ENCODE measurements around the gene PHACTR1.
A peak's percentile ranks its signal among the peaks of the same experiment; 100 is the strongest.

Gene PHACTR1

DNA sequence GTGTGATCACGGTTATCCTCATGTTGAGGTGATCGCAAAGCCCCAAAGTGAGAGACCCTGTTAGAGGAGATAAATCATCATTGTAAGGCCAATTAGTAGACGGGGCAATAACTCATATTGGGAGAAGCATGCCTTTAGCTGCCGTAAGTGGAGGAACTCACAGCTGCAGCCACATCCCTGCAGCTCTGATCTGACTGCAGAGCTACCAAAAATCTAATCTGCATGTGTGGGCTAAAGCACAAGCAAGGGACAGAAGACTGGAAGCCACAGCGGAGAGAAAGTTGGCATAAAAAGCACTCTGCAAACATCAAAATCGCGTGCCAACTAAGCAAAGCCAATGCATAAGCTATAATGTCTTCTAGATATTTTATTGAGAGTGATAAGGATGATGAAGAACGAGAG, 532.0 kb downstream of the PHACTR1 start:
- no peak for DNase-seq

DNA sequence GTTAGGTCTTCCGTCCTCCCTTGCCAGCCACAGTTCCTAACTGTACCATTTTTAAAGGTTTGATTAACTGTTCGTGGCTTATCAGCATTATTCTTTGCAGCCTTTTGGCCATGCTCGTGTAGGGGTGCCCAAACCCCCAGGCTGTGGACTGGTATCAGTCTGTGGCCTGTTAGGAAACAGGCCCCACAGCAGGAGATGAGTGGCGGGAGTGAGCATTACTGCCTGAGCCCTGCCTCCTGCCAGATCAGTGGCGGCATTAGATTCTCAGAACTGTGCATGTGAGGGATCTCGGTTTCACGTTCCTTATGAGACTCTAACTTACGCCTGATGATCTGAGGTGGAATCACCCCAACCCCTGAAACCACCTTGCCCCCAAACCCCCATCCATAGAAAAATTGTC, 532.4 kb downstream of the PHACTR1 start:
- DNase-seq: no peak

DNA sequence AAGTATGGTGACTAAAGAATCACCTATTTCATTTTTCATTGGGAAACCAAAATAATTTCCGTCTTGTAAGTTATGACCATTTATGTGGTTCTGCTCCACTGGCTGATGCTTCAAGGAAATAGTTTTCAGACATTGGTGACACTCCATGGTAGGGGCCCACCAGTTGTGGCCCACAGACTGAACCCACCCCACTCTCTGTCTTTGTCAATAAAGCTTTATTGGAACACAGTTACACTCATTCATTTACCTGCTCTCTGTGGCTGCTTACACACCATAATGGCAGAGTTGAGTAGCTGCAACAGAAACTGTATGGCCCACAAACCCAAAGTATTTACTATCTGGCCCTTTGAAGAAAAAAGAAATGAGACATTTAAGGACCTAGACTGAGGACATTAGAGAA, 533.2 kb downstream of the PHACTR1 start:
- DNase-seq: no peak

DNA sequence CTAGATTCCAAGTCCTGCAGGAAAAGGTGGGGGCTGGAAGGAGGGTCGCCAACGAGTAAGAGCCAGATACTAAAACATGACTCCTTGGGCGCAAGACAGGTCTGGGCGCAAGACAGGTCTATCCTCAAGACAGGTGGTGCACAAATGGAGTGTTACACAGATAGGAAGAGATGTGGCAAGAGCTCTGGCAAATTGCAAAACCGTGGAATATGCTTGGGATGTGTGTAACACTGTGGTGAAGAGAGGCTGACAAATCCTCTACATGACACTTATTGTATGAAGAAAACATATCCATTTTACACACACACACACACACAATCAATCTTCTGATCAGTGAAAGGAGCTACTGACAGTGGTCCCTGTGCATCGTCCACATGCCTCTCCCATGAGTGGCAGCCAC, 534.1 kb downstream of the PHACTR1 start:
- DNase-seq: no peak

DNA sequence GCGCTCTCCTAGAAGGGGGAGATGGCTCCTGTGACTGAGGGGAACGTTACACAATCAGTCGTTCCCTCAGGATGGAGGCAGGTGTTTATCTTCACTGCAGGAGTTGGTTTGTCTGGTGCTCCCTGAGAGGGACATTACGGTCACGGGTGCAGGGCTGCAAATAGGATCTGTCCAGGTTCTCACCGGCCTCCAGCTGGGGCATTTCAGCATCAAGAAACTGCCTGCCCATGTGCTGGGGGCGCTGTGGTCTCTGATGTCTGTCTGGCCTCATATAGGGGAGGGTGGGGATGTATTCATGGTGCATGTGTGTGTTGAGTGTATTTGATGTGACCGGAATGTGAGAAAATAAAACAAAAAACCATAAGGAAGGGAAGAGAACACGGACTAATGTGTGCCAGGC, 534.7 kb downstream of the PHACTR1 start:
- no peak for DNase-seq

DNA sequence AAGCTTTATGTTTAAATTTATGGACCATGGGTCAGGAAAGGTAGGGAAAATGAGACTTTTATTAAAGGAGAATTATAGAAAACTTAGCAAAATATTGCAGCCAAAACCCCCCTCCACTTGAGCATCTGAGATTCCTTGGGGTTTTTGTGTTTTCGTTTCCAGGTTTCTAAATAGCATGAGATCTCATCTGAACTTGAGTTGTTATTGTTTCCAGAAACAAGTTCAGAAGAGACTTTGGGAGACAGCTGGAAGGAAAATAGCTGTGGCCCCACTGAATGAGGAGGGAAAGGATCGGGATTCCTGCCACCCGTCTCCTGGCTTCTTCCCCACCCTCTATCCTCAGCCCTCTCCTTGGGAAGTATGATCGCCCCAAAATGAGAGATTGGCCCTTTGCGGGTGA, 536.2 kb downstream of the PHACTR1 start:
- no peak for DNase-seq

DNA sequence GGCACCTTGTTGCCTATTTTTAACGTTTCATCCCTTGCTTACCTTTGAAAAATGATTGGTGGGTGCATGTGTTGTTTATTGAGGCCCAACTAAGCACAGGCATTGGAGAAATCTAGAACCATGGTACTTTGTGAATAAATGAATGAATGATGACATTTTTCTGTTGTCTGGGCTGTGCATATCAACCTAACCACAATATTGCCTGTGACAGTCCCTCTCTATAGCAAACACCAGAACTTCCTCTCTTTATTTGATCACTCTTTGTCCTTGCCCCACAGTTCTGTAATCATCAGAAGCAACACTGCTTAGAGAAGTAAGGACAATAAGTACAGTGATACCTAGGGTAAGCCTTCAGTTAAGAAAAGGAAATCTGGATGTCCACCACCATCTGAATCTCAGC, 536.7 kb downstream of the PHACTR1 start:
- DNase-seq: no peak

DNA sequence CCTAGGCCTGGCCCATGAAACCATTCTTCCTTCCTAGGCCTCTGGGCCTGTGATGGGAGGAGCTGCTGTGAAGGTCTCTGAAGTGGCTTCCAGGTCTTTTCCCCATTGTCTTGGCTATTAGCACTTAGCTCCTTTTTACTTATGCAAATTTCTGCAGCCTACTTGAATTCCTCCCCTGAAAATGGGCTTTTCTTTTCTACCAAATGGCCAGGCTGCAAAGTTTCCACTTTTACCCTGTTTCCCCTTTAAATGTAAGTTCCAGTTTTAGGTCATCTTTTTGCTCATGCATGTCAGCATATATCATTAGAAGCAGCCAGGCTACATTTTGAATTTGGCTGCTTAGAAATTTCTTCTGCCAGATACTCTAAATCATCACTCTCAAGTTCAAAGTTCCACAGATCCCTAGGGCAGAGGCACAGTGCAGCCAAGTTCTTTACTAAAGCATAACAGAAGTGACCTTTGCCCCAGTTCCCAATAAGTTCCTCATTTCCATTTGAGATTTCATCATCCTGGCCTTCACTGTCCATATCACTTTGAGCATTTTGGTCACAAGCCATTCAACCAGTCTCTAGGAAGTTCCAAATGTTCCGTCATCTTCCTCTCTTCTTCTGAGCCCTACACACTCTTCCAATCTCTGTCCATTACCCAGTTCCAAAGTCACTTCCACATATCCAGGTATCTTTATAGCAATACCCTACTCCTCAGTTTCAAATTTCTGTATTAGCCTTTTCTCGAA, 539.9 kb downstream of the PHACTR1 start:
- no peak for DNase-seq

DNA sequence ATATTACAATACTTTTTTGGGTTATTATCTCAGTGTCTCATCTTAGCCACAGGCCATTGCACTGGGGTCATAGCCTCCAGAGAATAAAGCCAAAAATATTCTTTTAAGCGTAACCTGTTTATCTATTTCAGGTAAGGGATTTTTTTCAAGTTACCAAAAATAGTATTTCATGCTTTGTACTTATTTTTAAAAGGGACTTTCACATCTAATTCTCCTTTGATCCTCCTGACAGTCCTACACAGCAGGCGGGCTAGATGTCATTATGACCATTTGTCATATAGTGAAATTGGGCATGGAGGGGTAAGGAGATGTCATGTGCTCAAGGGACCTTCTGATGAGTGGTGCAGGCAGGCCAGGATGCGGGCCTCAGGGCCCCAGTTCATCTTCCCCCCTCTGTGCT, 542.8 kb downstream of the PHACTR1 start:
- no peak for DNase-seq

DNA sequence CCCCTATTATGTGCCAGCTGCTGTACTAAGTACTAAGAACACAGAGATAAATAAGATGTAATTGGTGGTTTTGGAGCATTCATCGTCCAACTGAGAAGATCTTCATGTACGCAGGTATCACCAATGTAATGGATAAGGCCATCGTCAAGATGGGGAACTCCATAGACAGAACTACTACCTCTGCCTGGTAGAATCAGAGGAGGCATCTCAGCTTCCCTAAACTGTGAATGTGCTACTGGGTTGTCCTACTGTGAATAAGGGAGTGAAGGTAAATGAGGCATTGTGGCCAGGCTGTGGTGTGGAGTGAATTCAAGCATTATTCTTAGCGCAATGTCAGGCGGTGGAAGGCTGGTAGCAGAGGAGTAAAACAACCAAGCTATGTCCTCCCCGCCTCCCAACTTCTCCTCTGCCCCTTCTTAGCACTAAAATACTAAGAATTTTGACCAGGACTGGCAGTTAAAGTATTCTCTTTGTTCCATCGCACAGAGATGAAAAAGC, 543.6 kb downstream of the PHACTR1 start:
- DNase-seq: no peak

DNA sequence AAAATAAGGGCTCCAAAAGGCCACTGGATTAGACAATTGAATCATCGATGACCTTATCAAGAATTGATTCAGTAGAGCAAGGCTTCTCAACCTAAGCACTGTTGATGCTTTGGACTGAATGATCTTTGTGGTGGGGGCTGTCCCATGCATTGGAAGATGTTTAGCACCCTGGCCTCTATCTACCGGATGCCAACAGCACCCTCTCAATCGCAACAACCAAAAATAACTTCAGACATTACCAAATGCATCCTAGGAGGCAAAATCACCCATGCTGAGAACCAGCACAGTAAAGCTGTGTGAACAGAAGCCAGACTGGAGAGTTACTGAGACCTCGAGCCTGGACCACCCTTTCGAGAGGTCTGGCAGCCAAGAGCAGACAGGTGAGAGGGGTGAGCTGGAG, 544.3 kb downstream of the PHACTR1 start:
- DNase-seq: no peak

DNA sequence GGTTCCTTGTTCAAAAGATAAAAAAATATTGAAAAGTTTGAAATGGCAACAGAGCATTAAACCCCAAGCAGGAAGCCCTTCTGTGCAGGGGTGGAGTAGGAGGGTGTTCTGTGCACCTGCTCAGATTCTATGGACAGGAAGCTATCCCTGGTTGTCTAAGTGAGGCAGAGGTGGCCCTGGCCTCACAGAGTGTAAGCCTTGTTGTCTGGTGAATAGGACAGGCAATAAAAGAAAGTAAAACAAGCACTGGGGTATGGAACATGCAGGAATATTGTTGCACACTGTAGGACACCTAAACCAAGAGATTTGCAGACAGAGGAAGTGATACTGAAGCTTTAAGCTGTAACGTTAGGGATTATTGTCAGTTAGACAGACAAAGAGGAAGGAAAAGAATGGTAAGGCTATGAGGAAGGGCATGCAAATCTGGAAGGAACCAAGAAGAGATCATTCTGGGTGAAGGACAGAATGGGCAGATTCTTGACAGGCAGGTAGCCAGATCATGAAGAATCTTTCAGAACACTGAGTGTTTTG, 545.0 kb downstream of the PHACTR1 start:
- DNase-seq: no peak

DNA sequence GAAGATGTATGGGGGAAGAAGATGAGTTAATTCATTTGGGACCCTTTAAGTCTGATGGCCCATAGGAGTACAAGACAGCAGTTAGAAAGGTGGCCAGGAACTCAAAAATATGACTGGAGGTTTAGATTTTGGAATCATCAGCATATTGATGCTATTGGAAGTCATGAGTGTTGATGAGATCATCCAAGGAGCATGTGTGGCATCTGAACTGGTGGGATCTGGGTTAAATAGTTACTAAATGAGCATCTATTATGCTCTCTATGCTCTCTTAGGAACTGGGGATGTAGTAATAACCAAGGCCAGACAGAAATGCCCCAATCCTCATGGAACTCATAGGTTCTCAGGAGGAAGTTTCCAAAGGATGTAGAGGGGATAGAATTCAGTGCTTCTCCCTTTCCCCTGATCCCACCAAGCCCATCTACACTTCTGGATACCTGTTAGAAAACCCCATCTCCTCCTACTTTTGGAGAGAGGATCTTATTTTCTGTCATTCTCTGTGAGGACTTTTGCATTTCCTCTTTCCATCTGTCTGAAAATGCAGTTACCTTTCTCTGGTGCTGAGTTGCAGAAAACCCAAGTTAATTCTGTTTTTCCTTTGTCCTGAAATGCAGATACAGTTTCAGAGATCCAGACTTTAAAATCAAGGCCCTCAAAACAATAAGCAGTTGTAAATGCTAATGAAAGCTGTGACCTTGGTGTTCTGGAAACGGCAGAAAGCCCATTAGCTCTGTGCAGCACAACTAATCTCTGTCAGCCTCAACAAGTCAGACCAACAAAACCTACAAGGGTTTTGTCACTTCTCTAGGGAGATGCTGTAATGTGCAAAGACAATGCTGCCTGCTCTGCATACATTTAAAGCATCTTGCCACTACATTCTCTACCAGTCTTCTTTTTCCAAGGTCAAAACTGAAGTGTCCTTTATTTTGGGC, 546.0 kb downstream of the PHACTR1 start:
- DNase-seq: no peak

DNA sequence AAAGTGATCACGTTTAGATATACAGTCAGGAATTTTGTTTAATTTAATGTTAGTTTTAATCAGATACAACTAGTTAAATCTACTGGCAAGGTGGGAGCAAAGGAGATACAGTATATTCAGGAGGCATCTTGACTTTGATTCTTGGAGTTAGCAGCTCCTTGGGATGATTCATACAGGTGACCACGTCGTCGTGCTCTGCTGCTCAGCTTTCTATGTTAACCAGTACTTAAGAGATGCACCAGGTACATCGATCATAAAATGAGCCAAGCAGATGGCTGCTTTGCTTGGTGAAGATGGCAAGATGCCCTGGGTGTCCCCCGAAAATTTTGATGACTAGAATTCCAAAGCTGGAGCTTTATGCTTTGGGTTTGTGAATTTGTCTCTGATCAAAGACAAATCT, 547.1 kb downstream of the PHACTR1 start:
- no peak for DNase-seq

DNA sequence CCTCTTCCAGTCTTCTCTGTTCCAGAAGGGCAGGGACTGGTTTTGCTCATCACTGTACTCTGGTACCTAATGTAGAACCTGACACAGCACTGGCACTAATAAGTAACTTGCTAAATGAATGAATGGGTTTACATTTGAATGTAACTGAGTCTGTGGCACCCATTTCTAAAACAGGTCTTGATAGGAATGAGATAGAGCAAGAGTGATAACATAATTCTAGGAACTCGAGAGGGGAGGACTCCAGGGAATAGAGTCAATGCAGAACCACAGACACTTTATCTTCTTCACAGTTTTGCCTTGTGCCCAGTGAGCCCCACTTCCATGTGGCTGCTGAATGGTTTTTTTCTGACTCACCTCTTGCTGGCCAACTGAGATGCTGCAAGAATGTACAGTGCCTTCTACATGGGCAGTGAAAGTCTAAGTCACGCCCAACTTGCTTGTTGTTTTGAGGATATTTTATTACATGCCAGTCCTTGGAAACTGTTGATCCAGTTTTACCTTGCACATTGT, 550.6 kb downstream of the PHACTR1 start:
- no peak for DNase-seq

DNA sequence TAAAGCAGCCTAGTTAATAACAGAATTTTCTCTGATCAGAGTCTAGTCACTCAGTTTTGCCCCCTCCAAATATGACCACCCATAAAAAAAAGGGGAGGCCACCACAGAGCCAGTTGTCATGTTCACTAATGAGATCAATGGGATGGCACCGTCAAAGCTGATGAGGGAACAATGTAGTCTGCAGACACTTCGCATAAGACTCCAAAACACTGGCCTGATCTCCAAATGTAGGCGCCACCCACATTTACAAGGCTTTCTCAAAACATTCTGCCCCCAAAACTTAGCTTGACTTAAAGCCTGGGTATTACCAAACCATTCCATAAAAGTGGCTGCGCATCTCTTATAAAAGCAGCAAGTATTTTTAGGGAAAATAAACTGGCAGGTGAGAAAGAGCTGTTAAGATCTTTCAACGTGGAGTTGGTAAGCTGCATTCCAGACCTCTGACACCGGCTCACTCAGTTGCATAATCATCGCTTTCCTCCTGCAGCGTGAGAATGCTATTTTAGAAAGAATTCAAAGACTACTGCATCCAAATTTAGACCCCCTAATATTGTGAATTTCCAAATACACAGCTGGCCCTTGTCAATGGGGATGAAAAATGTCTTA, 552.4 kb downstream of the PHACTR1 start:
- no peak for DNase-seq

DNA sequence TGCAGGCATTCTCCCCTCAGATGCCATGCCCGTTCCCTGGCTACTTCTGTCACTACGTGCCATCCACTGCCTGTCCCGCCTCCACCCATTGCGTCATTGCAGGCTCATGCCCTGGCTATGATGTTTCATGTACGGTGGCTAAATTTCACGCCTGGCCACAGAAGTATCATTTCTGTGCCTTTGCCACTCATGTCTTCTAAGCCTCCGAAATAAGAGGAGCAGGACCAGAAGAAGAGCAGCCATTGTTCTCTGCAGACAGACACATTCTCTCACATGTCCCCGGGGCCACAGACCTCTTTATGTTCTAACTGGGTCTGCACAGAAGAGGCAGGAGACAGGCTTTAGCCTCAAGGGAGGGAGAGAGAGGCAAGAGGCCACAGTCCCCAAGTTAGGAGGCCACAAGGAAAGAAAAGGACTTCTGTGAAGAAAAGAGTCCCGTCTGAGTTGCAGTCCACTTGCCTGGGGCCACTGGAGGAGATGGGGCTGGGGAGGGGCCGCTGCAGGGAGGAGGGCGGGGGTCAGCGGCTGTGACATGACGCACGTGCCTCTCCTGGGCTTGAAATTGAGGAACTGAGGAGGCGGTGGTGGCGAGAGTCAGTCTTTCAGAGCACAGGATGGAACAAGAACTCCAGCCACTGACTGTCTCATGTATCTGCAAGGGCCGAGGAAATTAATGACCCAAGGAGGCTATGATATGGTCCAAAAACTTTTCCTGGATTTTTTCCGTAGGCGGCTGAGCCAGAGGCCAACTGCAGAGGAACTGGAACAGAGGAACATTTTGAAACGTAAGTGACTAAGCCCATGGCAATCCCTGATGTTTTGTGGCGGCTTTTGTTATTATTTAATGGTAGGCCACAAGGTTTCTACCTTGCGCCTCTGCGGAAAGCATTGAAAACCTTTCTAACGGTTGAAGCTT, 555.8 kb downstream of the PHACTR1 start:
- no peak for DNase-seq

DNA sequence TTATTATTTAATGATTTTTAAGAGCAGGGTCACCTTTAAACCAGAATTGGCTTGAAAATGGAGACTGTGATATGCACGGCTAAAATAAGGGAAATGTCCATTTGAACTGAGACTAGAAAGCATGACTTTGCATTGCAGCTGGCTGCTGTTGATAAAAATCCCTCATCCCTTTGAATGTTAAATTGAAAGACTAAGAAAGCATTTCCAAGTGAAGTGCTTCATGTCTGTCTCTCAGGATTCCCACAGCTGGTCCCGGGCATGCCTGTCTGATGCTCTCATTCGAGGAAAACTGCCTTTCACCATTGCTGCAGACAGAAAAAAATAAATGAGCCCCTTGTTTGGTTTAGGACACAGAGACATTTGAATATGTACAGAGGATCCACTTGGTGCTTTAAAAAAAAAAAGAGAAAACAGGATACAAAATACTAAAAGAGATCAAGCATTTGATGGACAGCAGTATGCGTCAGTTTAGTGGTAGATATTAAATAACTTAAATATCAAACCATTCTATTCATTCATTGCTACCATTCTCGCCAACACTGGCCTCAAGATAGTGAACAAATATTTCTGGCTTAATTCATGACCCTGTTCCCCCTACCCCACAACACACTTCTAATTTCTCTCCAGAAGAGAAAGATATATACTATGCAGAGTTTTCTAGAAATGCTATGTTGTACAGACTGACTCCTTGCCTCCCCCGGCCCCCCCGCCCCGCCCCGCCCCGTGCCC, 556.8 kb downstream of the PHACTR1 start:
- DNase-seq: no peak

DNA sequence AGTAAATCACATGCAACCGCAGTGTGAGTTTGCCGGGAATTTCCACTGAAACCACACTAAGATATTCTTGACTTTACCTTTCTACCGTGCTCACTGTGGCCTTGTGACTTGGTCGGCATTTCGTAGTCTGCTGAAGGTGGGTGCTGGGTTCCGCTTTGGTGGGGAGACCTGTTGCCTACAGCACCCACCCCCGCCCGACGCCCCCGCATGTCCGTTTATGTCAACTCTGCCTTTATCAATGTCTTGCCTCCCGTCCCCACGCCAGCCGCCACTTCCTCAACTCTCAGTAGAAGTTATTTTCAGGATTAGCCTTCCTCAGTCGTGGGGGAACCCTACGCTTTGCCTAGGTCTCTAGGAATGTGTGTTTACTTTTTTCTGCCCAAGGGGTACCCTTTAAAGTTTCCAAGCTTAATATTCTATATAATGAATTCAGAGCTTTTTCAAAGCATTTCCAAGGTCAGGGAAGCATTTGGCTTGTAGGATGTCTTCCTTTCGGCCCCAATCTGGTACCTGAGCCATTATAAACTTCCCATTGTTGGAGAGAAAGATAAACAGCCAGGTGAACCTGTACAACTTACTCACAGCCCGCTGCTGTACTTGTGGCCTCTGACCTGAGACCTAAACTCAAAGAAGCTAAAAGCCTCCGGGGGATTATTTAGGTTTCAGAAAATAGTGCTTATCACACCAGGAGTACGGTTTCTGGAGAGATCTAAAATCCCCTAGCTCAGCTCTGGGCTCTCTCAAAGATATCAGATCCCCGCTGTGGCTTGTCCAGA, 557.6 kb downstream of the PHACTR1 start:
- peak; percentile 41 for DNase-seq

DNA sequence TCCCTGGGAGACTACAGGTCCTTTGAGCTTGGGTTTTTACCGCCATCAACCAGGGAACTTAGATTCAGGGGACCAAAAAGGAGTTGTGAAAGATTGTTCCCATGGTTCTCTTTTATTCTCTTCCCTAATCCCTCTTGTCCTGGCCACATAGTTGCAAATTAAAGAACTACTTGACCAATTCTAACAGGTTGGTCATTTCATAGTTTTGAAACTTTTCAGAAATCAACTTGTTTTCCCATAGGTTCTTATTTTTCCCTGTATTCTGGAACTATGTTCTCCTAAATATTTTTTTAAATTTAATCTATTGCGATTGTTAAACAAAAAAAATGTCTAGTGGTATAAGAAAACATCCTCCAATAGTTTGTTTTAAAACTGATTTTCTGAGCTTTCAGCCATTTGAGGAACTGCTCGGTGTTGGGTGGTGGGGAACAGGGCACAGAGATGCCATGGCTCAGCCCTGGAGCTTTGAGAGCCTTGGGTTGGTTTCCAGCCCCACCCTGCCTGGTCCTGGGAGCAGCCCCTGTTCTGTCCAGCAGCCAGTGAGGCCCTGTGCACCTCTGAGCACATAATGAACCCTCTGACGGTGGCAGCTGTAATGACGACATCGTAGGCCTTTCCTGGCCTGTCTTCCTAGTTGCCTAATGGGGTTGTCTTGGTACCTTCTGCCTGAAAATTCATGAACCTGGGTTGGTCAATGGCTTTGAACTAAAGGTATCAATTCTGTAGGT, 558.3 kb downstream of the PHACTR1 start:
- no peak for DNase-seq

Measured in activated gamma-delta T cell treated with Interleukin-2 at 50 U/mL for 16 hours (primary cell).